Measurements from ENCODE around the gene SLC15A3.

GRCh38 chr11:60938500-60938899 lies 13.5 kb downstream of the SLC15A3 start:
- TF ChIP-seq GATA3 (IDR thresholded peaks at IDR 0.05; ENCODE audit: low read depth, low read length) (no peak), GATA2 (IDR thresholded peaks at IDR 0.05; ENCODE audit: low read depth, low read length) (no peak)
